ENCODE measurements around the gene HMG20B. TPM values are rescaled to one million over a fixed set of nuclear protein-coding genes. Genes with fewer than 3 reads are reported as not detected.

HMG20B gene
- total RNA-seq, 3 donors from 2014 or later: 120 to 142 (median 127) TPM

DNA sequence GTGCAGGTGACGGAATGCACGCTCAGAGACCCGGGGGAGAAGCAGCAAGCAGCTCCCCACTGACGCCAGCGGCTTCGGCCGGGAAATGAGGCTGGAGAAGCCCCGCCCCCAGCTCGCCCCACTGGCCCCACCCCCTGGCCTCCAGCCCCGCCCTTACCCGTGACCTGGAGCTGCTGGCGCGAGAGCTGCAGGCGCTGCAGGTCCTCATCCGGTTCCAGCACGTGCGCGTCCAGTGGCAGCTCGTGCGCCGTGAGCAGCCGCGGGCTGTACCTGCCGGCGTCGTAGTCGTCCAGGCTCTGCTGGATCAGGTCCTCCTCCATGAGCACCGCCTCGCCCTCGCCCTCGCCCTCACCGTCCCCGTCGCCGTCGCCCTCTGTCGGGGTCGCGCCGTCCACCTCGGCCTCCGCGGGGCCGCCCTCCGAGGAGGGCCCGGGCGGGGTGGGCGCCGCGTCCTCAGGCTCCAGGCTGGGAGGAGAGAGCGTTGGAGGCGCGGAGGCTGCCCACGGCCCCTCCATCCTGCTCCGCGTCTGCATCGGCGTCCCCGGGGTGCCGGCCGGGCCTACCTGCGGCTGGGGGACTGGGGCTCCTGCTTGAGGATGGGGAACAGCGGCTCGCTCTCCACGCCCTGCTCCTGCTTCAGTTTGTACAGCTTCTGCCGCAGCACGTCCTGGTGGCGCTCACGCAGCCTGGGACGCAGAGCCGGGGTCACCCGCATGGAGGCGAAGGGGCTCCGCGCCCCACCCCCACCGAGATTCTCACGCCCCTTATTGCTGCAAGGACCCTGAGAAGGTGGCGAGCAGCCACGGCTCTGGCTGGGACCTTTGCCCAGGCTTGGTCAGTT, 40.4 kb downstream of the HMG20B start:
- Histone ChIP-seq H3K4me1 (no peaks in the 10 kb centered on the region), H3K27me3 (no peaks in the 10 kb centered on the region), H3K36me3 (peaks cover 9% of the 10 kb centered on the region), H3K27ac (no peak overlapping the region), H3K9me3 (no peaks in the 10 kb centered on the region), H3K4me3 (no peak overlapping the region)
- TF ChIP-seq POLR2AphosphoS5 (IDR thresholded peaks at IDR 0.05): no peak
- no peak for TF ChIP-seq POLR2A (IDR thresholded peaks at IDR 0.05)
- TF ChIP-seq, protein P1, sequence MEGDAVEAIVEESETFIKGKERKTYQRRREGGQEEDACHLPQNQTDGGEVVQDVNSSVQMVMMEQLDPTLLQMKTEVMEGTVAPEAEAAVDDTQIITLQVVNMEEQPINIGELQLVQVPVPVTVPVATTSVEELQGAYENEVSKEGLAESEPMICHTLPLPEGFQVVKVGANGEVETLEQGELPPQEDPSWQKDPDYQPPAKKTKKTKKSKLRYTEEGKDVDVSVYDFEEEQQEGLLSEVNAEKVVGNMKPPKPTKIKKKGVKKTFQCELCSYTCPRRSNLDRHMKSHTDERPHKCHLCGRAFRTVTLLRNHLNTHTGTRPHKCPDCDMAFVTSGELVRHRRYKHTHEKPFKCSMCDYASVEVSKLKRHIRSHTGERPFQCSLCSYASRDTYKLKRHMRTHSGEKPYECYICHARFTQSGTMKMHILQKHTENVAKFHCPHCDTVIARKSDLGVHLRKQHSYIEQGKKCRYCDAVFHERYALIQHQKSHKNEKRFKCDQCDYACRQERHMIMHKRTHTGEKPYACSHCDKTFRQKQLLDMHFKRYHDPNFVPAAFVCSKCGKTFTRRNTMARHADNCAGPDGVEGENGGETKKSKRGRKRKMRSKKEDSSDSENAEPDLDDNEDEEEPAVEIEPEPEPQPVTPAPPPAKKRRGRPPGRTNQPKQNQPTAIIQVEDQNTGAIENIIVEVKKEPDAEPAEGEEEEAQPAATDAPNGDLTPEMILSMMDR (IDR thresholded peaks at IDR 0.05): no peak
- DNase-seq (ENCODE audit: low spot score in 2 of 2): no peak
- intact Hi-C loops (cut with DNase I; ENCODE audit: low total_unique reads): no loop called here

DNA sequence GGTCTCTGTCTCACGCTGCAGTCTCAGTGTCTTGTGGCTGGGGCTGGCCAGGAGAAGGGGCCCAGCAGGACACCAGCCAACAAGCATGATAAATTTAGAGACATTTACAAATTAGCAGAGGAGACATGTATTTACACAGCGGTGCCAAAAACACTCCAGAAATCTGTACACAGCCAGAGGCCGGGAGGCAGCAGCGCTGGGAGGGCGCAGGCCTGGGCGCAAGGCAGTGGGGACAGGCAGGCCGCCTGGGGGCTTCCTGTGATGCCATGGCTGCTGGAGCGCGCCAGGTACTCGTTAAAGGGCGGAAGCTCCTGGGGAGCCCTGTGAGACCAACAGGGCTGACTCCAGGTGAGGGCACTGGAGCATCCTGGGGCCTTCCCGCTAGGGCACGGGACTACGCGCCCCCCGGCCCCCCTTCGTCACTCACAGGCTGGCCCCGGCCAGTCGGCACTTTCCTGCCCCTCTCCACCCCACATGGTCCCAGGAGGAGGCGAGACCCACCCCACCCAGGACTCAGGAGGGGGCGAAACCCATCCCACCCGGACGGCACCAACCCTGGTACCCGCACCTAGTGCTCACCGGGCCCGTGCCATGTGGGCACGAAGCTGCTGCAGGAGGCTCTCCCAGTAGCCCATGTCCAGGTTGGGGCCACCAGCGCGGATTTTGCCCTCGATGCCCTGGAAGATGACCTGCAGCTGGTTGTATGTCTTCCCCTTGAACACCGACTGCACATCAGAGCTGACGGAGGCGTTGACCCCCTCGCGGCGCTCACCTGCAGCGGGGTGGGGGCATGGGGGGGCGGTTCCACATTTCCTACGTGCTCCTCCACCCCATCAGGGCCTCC, 41.3 kb downstream of the HMG20B start:
- Histone ChIP-seq H3K27ac (no peak overlapping the region), H3K27me3 (no peaks in the 10 kb centered on the region), H3K36me3 (peaks cover 9% of the 10 kb centered on the region), H3K9me3 (no peaks in the 10 kb centered on the region), H3K4me3 (no peak overlapping the region), H3K4me1 (no peaks in the 10 kb centered on the region)
- intact Hi-C loops (cut with DNase I; ENCODE audit: low total_unique reads): no loop called here
- TF ChIP-seq, protein P1 (IDR thresholded peaks at IDR 0.05): no peak
- no peak for TF ChIP-seq POLR2AphosphoS5 (IDR thresholded peaks at IDR 0.05)
- DNase-seq (ENCODE audit: low spot score in 2 of 2): no peak

DNA sequence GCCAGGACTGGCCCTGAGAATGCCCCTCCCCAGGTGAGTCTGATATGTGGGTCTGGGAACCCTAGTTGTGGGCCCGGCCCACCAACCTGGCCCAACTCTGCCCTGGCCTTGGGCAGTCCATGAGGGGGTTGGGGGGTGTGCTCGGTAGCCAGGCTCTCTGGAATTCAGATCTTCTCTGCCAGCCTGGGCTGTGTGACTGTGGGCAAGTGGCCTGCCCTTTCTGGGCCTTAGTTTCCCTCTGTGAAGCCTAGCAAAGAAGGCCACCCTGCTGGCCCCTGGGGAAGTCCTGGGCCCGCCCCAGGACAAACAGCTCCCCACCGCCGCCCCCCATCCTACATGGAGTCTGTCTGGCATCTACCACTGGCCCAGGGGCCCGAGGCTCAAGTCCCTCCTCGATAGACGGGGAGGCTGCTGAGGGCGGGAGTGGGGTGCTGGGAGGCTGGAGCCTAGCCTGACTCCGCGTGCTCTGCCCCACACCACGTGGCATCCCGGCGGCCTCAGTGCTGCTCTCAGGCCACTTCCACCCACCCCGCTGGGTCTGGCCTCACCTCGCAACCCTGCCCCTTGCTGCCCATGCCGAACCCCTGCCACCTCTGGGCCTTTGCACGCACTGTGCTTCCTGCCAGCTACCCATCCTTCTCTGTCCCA, 42.2 kb downstream of the HMG20B start:
- Histone ChIP-seq H3K27ac (no peak overlapping the region), H3K4me1 (no peaks in the 10 kb centered on the region), H3K4me3 (no peak overlapping the region), H3K9me3 (no peaks in the 10 kb centered on the region), H3K36me3 (peaks cover 9% of the 10 kb centered on the region), H3K27me3 (no peaks in the 10 kb centered on the region)
- intact Hi-C loops (cut with DNase I; ENCODE audit: low total_unique reads): loop anchor here (5.0 kb wide), 1 partner anchor 68 kb away; no protein-coding TSS in a partner anchor
- TF ChIP-seq, protein P1 (IDR thresholded peaks at IDR 0.05): no peak
- no peak for TF ChIP-seq POLR2AphosphoS5 (IDR thresholded peaks at IDR 0.05)
- no peak for TF ChIP-seq POLR2A (IDR thresholded peaks at IDR 0.05)
- no peak for DNase-seq (ENCODE audit: low spot score in 2 of 2)

DNA sequence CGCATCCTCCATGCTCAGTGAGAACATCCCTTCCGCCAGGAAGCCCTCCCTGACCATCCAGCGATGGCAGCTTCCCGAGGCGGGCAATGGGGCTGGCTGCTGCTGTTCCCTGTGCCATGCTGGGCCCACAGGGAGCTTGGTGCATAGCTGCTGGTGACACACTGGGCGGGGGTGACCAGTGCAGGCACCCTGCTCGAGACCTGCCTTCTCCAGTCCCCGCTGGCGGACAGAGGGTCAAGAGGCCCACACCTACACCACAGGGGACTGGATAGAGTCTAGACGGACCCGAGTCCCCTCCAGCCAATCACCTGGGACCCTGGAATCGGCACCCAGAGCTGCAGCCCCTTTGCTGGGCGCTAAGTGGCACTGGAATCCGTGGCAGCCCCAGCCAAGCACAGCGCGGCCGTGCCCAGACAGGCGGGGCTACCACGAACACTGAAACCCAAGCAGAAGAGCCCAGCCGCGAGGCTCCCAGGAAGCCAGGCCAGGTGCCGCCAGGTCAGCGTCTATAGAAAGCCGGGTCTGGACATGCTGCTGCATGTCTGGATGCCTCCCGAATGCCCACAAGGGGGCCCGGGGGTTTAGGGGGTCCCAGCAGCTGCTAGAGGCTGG, 42.9 kb downstream of the HMG20B start:
- no peak overlapping the region for H3K27ac ChIP-seq
- H3K4me1 ChIP-seq: no peaks in the 10 kb centered on the region
- peaks cover 9% of the 10 kb centered on the region for H3K36me3 ChIP-seq
- no peak for TF ChIP-seq POLR2A (IDR thresholded peaks at IDR 0.05)
- TF ChIP-seq POLR2AphosphoS5 (IDR thresholded peaks at IDR 0.05): no peak
- TF ChIP-seq, protein P1 (IDR thresholded peaks at IDR 0.05): no peak
- no peak for DNase-seq (ENCODE audit: low spot score in 2 of 2)
- no peaks in the 10 kb centered on the region for H3K9me3 ChIP-seq
- intact Hi-C loops (cut with DNase I; ENCODE audit: low total_unique reads): loop anchor here (5.0 kb wide), 1 partner anchor 68 kb away; no protein-coding TSS in a partner anchor
- H3K4me3 ChIP-seq: no peak overlapping the region
- no peaks in the 10 kb centered on the region for H3K27me3 ChIP-seq
